ENCODE results near the gene ADAMTS17. TPM values are rescaled to one million over a fixed set of nuclear protein-coding genes. Genes with fewer than 3 reads are reported as not detected.

ADAMTS17 gene
- total RNA-seq, 1 experiment from 2014 or later: 1.6 TPM

DNA sequence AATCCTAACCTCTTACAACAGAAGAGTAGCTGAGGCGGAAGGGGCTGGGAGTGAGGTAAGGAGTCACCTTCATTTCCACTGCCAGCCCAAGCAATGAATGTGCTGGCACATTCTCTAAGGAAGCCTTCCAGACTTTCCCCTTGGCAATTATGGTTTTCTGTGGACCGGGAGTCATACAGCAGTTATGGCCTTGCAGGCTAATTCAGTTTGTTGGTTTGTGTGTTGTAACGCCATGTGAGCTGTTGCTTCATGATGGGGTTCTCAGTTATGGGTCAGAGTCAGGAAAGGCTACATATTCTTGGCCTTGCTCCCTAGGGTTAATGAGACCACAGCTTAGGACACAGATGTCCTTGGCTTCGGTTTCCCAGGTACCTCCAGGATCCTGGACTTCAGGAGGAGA, 137.0 kb downstream of the ADAMTS17 start:
- DNase-seq (ENCODE audit: low read depth, low spot score) (no peak), ATAC-seq (no peak)
- Histone ChIP-seq H3K27me3 (ENCODE audit: control insufficient read depth, insufficient read depth, low read length) (no peaks in the 10 kb centered on the region), H3K36me3 (ENCODE audit: control insufficient read depth, insufficient read depth, low read length) (no peaks in the 10 kb centered on the region), H3K4me1 (ENCODE audit: control insufficient read depth, insufficient read depth, low read length) (no peaks in the 10 kb centered on the region), H3K9me3 (ENCODE audit: control insufficient read depth, insufficient read depth, low read depth, low read length) (no peaks in the 10 kb centered on the region), H3K4me3 (ENCODE audit: low read depth in 2 of 2, low read length in 2 of 2) (no peak overlapping the region), H3K27ac (ENCODE audit: low read length) (no peak overlapping the region)
- no TSS peak for BruUV-seq (replicated peaks)
- in situ Hi-C loops (cut with HindIII; ENCODE audit: low pct_unique_long_range_greater_than_20kb, low sequenced_read_pairs) (no loop called here), intact Hi-C loops (cut with micrococcal nuclease; ENCODE audit: unreplicated experiment) (no loop called here)
- ChIA-PET POLR2A (no interaction called here), CTCF (no interaction called here)
- no peak for TF ChIP-seq SIN3A (IDR thresholded peaks at IDR 0.05; ENCODE audit: borderline replicate concordance, insufficient read depth, low read depth, low read length)
- TF ChIP-seq TCF7L2 (IDR thresholded peaks at IDR 0.05; ENCODE audit: low read depth, low read length): no peak
- TF ChIP-seq, protein P1, sequence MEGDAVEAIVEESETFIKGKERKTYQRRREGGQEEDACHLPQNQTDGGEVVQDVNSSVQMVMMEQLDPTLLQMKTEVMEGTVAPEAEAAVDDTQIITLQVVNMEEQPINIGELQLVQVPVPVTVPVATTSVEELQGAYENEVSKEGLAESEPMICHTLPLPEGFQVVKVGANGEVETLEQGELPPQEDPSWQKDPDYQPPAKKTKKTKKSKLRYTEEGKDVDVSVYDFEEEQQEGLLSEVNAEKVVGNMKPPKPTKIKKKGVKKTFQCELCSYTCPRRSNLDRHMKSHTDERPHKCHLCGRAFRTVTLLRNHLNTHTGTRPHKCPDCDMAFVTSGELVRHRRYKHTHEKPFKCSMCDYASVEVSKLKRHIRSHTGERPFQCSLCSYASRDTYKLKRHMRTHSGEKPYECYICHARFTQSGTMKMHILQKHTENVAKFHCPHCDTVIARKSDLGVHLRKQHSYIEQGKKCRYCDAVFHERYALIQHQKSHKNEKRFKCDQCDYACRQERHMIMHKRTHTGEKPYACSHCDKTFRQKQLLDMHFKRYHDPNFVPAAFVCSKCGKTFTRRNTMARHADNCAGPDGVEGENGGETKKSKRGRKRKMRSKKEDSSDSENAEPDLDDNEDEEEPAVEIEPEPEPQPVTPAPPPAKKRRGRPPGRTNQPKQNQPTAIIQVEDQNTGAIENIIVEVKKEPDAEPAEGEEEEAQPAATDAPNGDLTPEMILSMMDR (IDR thresholded peaks at IDR 0.05): no peak
- no peak for TF ChIP-seq POLR2AphosphoS5 (IDR thresholded peaks at IDR 0.05; ENCODE audit: low read depth, low read length)
- TF ChIP-seq, protein P2, sequence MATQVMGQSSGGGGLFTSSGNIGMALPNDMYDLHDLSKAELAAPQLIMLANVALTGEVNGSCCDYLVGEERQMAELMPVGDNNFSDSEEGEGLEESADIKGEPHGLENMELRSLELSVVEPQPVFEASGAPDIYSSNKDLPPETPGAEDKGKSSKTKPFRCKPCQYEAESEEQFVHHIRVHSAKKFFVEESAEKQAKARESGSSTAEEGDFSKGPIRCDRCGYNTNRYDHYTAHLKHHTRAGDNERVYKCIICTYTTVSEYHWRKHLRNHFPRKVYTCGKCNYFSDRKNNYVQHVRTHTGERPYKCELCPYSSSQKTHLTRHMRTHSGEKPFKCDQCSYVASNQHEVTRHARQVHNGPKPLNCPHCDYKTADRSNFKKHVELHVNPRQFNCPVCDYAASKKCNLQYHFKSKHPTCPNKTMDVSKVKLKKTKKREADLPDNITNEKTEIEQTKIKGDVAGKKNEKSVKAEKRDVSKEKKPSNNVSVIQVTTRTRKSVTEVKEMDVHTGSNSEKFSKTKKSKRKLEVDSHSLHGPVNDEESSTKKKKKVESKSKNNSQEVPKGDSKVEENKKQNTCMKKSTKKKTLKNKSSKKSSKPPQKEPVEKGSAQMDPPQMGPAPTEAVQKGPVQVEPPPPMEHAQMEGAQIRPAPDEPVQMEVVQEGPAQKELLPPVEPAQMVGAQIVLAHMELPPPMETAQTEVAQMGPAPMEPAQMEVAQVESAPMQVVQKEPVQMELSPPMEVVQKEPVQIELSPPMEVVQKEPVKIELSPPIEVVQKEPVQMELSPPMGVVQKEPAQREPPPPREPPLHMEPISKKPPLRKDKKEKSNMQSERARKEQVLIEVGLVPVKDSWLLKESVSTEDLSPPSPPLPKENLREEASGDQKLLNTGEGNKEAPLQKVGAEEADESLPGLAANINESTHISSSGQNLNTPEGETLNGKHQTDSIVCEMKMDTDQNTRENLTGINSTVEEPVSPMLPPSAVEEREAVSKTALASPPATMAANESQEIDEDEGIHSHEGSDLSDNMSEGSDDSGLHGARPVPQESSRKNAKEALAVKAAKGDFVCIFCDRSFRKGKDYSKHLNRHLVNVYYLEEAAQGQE (IDR thresholded peaks at IDR 0.05; ENCODE audit: insufficient read depth in 1 of 2, low read depth in 2 of 2, low read length in 1 of 2): no peak

DNA sequence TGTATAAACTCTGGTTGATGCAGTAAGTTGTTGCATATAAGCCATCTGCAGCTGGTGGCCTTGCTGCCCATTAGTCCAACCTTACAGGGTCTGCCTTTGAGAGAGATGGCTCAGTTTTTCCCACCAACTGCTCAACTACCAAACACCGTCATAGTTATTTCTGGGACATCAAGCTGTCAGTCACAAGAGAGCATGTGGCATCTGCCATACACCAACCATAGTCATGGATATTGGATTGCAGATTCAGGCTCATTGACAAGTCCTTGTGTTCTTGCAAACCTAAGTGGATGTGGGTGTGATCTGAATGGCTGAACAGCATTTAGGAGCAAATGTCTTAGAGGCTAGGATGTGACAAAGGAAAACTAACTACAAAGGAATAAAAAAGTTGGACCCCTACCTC, 137.6 kb downstream of the ADAMTS17 start:
- Histone ChIP-seq H3K36me3 (ENCODE audit: control insufficient read depth, insufficient read depth, low read length) (no peaks in the 10 kb centered on the region), H3K27ac (ENCODE audit: low read length) (no peak overlapping the region), H3K4me3 (ENCODE audit: low read depth in 2 of 2, low read length in 2 of 2) (no peak overlapping the region), H3K4me1 (ENCODE audit: control insufficient read depth, insufficient read depth, low read length) (no peaks in the 10 kb centered on the region), H3K27me3 (ENCODE audit: control insufficient read depth, insufficient read depth, low read length) (no peaks in the 10 kb centered on the region), H3K9me3 (ENCODE audit: control insufficient read depth, insufficient read depth, low read depth, low read length) (no peaks in the 10 kb centered on the region)
- ChIA-PET POLR2A (no interaction called here), CTCF (no interaction called here)
- DNase-seq (ENCODE audit: low read depth, low spot score): no peak
- no peak for ATAC-seq
- intact Hi-C loops (cut with micrococcal nuclease; ENCODE audit: unreplicated experiment) (no loop called here), in situ Hi-C loops (cut with HindIII; ENCODE audit: low pct_unique_long_range_greater_than_20kb, low sequenced_read_pairs) (no loop called here)
- no TSS peak for BruUV-seq (replicated peaks)
- TF ChIP-seq, protein P2 (IDR thresholded peaks at IDR 0.05; ENCODE audit: insufficient read depth in 1 of 2, low read depth in 2 of 2, low read length in 1 of 2): no peak
